MM.1S (cell line): ENCODE data around the gene GRB7.

Experiments used
- CTCF ChIP-seq: fragments of 300-600 bp; sonication (generic); IDR thresholded peaks from 2 replicates; pipeline ENCODE4 v1.5.1; 2016; ENCODE audit warnings: antibody characterized with exemption, low read length, mixed read lengths
- EZH2 ChIP-seq: fragments of 300-600 bp; sonication (generic); optimal IDR thresholded peaks from 2 replicates; pipeline ENCODE3; 2017; ENCODE audit warnings: low read depth, mild to moderate bottlenecking, antibody characterized with exemption, low read length, mixed read lengths

GRCh38 chr17:39772987-39773934 lies 35.5 kb downstream of the GRB7 start:
- no peak for TF ChIP-seq CTCF
- TF ChIP-seq EZH2: no peak
